ENCODE data around the gene RCSD1.
"Not testable (repeated sequence)": the region's sequence is repeated elsewhere in the genome, so short reads cannot be mapped to it uniquely, and the experiment has no call there.

Gene RCSD1

GRCh38 chr1:167739752-167740151 lies 109.7 kb downstream of the RCSD1 start:
- DNase-seq (ENCODE audit: low spot score) = no peak
- no peak for TF ChIP-seq CTCF (IDR thresholded peaks at IDR 0.05; ENCODE audit: extremely low read depth, missing control alignments)

GRCh38 chr1:167741103-167741502 lies 111.1 kb downstream of the RCSD1 start:
- not testable (repeated sequence) for DNase-seq (ENCODE audit: low spot score)

GRCh38 chr1:167742392-167743057 lies 112.5 kb downstream of the RCSD1 start:
- DNase-seq (ENCODE audit: low spot score) = not testable (repeated sequence)

GRCh38 chr1:167744901-167745300 lies 114.9 kb downstream of the RCSD1 start:
- no peak for TF ChIP-seq CTCF (IDR thresholded peaks at IDR 0.05; ENCODE audit: extremely low read depth, missing control alignments)
- no peak for DNase-seq (ENCODE audit: low spot score)

GRCh38 chr1:167746013-167746672 lies 116.1 kb downstream of the RCSD1 start:
- TF ChIP-seq CTCF (IDR thresholded peaks at IDR 0.05; ENCODE audit: extremely low read depth, missing control alignments) = no peak
- no peak for DNase-seq (ENCODE audit: low spot score)

GRCh38 chr1:167746988-167747655 lies 117.1 kb downstream of the RCSD1 start:
- TF ChIP-seq CTCF (IDR thresholded peaks at IDR 0.05; ENCODE audit: extremely low read depth, missing control alignments) = no peak
- no peak for DNase-seq (ENCODE audit: low spot score)

- TF ChIP-seq CTCF (IDR thresholded peaks at IDR 0.05; ENCODE audit: extremely low read depth, missing control alignments) = no peak
- no peak for DNase-seq (ENCODE audit: low spot score)
Measured at GRCh38 chr1:167747988-167748387, 118.0 kb downstream of the RCSD1 start.

- no peak for TF ChIP-seq CTCF (IDR thresholded peaks at IDR 0.05; ENCODE audit: extremely low read depth, missing control alignments)
- no peak for DNase-seq (ENCODE audit: low spot score)
Measured at GRCh38 chr1:167748906-167749305, 118.9 kb downstream of the RCSD1 start.

Data from GM20000 (cell line).